SK-N-SH treated with all-trans-retinoic acid at 6 μM for 48 hours (cell line): ENCODE results near the gene DGKI.

Experiments used
- ATAC-seq: fragments of 200-7000 bp; cut with Tn5 transposase; 3 replicates; pipeline ENCODE4 v1.9.1; 2020; ENCODE audit warnings: mild to moderate bottlenecking, moderate library complexity
- ARNTL ChIP-seq: fragments of 450-650 bp; formaldehyde crosslinking; IDR thresholded peaks from 2 replicates; pipeline ENCODE4 v1.5.0; 2020; ENCODE audit warnings: low read depth, mild to moderate bottlenecking, moderate library complexity, borderline replicate concordance
- BACH2 ChIP-seq: fragments of 250-450 bp; sonication (Bioruptor Pico); IDR thresholded peaks from 2 replicates; pipeline ENCODE4 v1.9.0; 2021; ENCODE audit warnings: mild to moderate bottlenecking, borderline replicate concordance
- CREB5 ChIP-seq: fragments of 250-450 bp; sonication (Bioruptor Pico); IDR thresholded peaks from 2 replicates; pipeline ENCODE4 v1.5.1; 2020; ENCODE audit warnings: low read depth, mild to moderate bottlenecking, moderate library complexity
- CSDC2 ChIP-seq: fragments of 250-450 bp; sonication (Bioruptor Pico); IDR thresholded peaks from 2 replicates; pipeline ENCODE4 v1.5.0; 2020; ENCODE audit warnings: mild to moderate bottlenecking, moderate library complexity
- ESRRG ChIP-seq: fragments of 250-450 bp; sonication (Bioruptor Pico); IDR thresholded peaks from 2 replicates; pipeline ENCODE4 v1.6.1; 2021; ENCODE audit warnings: mild to moderate bottlenecking
- GLIS3 ChIP-seq: fragments of 250-450 bp; sonication (Bioruptor Pico); IDR thresholded peaks from 2 replicates; pipeline ENCODE4 v1.5.0; 2020; ENCODE audit warnings: mild to moderate bottlenecking, moderate library complexity
- ISL1 ChIP-seq: fragments of 250-450 bp; sonication (Bioruptor Pico); IDR thresholded peaks from 2 replicates; pipeline ENCODE4 v2.1.2; 2022; ENCODE audit warnings: mild to moderate bottlenecking, moderate library complexity
- OSR1 ChIP-seq: fragments of 250-450 bp; sonication (Bioruptor Pico); IDR thresholded peaks from 2 replicates; pipeline ENCODE4 v1.8.0; 2022; ENCODE audit warnings: moderate library complexity, mild to moderate bottlenecking, inconsistent platforms
- PATZ1 ChIP-seq: fragments of 250-450 bp; sonication (Bioruptor Pico); IDR thresholded peaks from 2 replicates; pipeline ENCODE4 v1.8.0; 2020; ENCODE audit warnings: mild to moderate bottlenecking, moderate library complexity, borderline replicate concordance
- POU6F1 ChIP-seq: fragments of 250-450 bp; sonication (Bioruptor Pico); IDR thresholded peaks from 2 replicates; pipeline ENCODE4 v1.8.0; 2021; ENCODE audit warnings: low read depth, mild to moderate bottlenecking, moderate library complexity, borderline replicate concordance
- PPARA ChIP-seq: fragments of 250-450 bp; sonication (Bioruptor Pico); IDR thresholded peaks from 2 replicates; pipeline ENCODE4 v1.5.0; 2020; ENCODE audit warnings: mild to moderate bottlenecking, borderline replicate concordance
- SNAI2 ChIP-seq: fragments of 250-450 bp; sonication (Bioruptor Pico); IDR thresholded peaks from 2 replicates; pipeline ENCODE4 v1.5.0; 2020; ENCODE audit warnings: mild to moderate bottlenecking, moderate library complexity
- TCF4 ChIP-seq: fragments of 250-450 bp; sonication (Bioruptor Pico); IDR thresholded peaks from 2 replicates; pipeline ENCODE4 v1.8.0; 2021; ENCODE audit warnings: mild to moderate bottlenecking, moderate library complexity, borderline replicate concordance
- TOX ChIP-seq: fragments of 250-450 bp; sonication (Bioruptor Pico); IDR thresholded peaks from 2 replicates; pipeline ENCODE4 v1.8.0; 2021; ENCODE audit warnings: mild to moderate bottlenecking, moderate library complexity, borderline replicate concordance
- TSHZ2 ChIP-seq: fragments of 250-450 bp; sonication (Bioruptor Pico); IDR thresholded peaks from 2 replicates; pipeline ENCODE4 v1.5.0; 2020; ENCODE audit warnings: mild to moderate bottlenecking, moderate library complexity
- ZC3H10 ChIP-seq: fragments of 250-450 bp; sonication (Bioruptor Pico); IDR thresholded peaks from 2 replicates; pipeline ENCODE4 v1.5.1; 2021; ENCODE audit warnings: mild to moderate bottlenecking, moderate library complexity
- ZFP30 ChIP-seq: fragments of 450-650 bp; formaldehyde crosslinking; IDR thresholded peaks from 2 replicates; pipeline ENCODE4 v1.5.0; 2022; ENCODE audit warnings: mild to moderate bottlenecking, moderate library complexity
- ZNF565 ChIP-seq: fragments of 450-650 bp; formaldehyde crosslinking; conservative IDR thresholded peaks from 2 replicates; pipeline ENCODE4 v1.5.0; 2020; ENCODE audit warnings: low read depth, mild to moderate bottlenecking, moderate library complexity
- ZNF70 ChIP-seq: fragments of 450-650 bp; formaldehyde crosslinking; IDR thresholded peaks from 2 replicates; pipeline ENCODE4 v1.5.0; 2020; ENCODE audit warnings: mild to moderate bottlenecking, moderate library complexity
- ZNF8 ChIP-seq: fragments of 450-650 bp; formaldehyde crosslinking; IDR thresholded peaks from 2 replicates; pipeline ENCODE4 v1.5.0; 2020; ENCODE audit warnings: mild to moderate bottlenecking, moderate library complexity

DGKI gene

GRCh38 chr7:137685433-137686164, 161.2 kb downstream of the DGKI start:
- no peak for ATAC-seq
- TF ChIP-seq GLIS3 (CRISPR knock-in tag) (no peak), OSR1 (CRISPR knock-in tag) (no peak), ZC3H10 (no peak), ARNTL (no peak), ESRRG (no peak), ZFP30 (CRISPR knock-in tag) (no peak), TCF4 (CRISPR knock-in tag) (no peak), SNAI2 (CRISPR knock-in tag) (no peak), PPARA (no peak), TSHZ2 (CRISPR knock-in tag) (no peak), ISL1 (CRISPR knock-in tag) (no peak), ZNF70 (CRISPR knock-in tag) (no peak), ZNF8 (no peak), CSDC2 (no peak), POU6F1 (CRISPR knock-in tag) (no peak), ZNF565 (CRISPR knock-in tag) (no peak), BACH2 (no peak), TOX (CRISPR knock-in tag) (no peak), PATZ1 (no peak), CREB5 (CRISPR knock-in tag) (no peak)
- TF ChIP-seq, all 23 proteins: peak for 0

- TF ChIP-seq ZNF8: no peak
- TF ChIP-seq ZNF70 (CRISPR knock-in tag): no peak
- no peak for TF ChIP-seq PPARA
- no peak for TF ChIP-seq TSHZ2 (CRISPR knock-in tag)
- no peak for TF ChIP-seq CSDC2
- TF ChIP-seq ESRRG: no peak
- no peak for TF ChIP-seq BACH2
- no peak for TF ChIP-seq ISL1 (CRISPR knock-in tag)
- no peak for TF ChIP-seq ZC3H10
- no peak for TF ChIP-seq CREB5 (CRISPR knock-in tag)
- TF ChIP-seq ZNF565 (CRISPR knock-in tag): no peak
- ATAC-seq: no peak
Measured at GRCh38 chr7:137684776-137685175, 162.0 kb downstream of the DGKI start.
